Astrocyte of the spinal cord (primary cell): Measurements from ENCODE around the gene MAS1L.

Source experiments
- DNase-seq: peaks from one replicate; pipeline ENCODE4 v3.0.0; 2011; ENCODE audit warnings: low read depth, low spot score
- H3K4me3 ChIP-seq: 2 replicates; pipeline ENCODE4 v1.5.1; 2011; ENCODE audit warnings: low read depth, mild to moderate bottlenecking, low read length, moderate library complexity
- CTCF ChIP-seq: IDR thresholded peaks from 2 replicates; pipeline ENCODE4 v1.5.1; 2012; ENCODE audit warnings: low read depth, mild to moderate bottlenecking, low read length, inconsistent platforms
- in situ Hi-C: cut with HindIII; loops from 2 replicates; pipeline ENCODE4 v1.10.0; 2017; ENCODE audit warnings: low sequenced_read_pairs

Gene MAS1L

GRCh38 chr6:29522227-29522626 is 34.5 kb upstream of the MAS1L start:
- TF ChIP-seq CTCF = no peak
- no peak for DNase-seq
- H3K4me3 ChIP-seq = no peak overlapping the region
- in situ Hi-C loops = no loop called here

- no peak overlapping the region for H3K4me3 ChIP-seq
- no peak for DNase-seq
- TF ChIP-seq CTCF = no peak
- in situ Hi-C loops = no loop called here
Measured at GRCh38 chr6:29521006-29521680, 33.4 kb upstream of the MAS1L start.

GRCh38 chr6:29520232-29520631 is 32.5 kb upstream of the MAS1L start:
- no peak for DNase-seq
- TF ChIP-seq CTCF = no peak
- no peak overlapping the region for H3K4me3 ChIP-seq
- in situ Hi-C loops = no loop called here

GRCh38 chr6:29519291-29520010 is 31.7 kb upstream of the MAS1L start:
- no peak for DNase-seq
- in situ Hi-C loops = no loop called here
- no peak overlapping the region for H3K4me3 ChIP-seq
- no peak for TF ChIP-seq CTCF

GRCh38 chr6:29517728-29518440 is 30.1 kb upstream of the MAS1L start:
- in situ Hi-C loops = no loop called here
- no peak for DNase-seq
- no peak overlapping the region for H3K4me3 ChIP-seq
- TF ChIP-seq CTCF = no peak

- no peak overlapping the region for H3K4me3 ChIP-seq
- in situ Hi-C loops = no loop called here
- no peak for DNase-seq
- no peak for TF ChIP-seq CTCF
Measured at GRCh38 chr6:29517245-29517644, 29.5 kb upstream of the MAS1L start.
